Vagina (tissue), 2 donors: ENCODE measurements around the gene RPL3.

ENCODE experiments used
- POLR2A ChIP-seq, 2 donors: fragments of 450-650 bp; IDR thresholded peaks; one replicate each; pipeline ENCODE4 v1.6.1; 2017; ENCODE audit warnings: antibody characterized with exemption in 2 of 2, mild to moderate bottlenecking in 2 of 2, moderate library complexity in 2 of 2
- TF ChIP-seq, protein P1 (sequence below), 3 experiments: fragments of 450-650 bp in 2 of 3; fragments of 200-600 bp in 1 of 3; sonication (generic) in 1 of 3; IDR thresholded peaks; one replicate each; pipeline ENCODE4 v1.5.1; 2017 to 2019; ENCODE audit warnings: antibody characterized with exemption in 3 of 3, mild to moderate bottlenecking in 2 of 3, moderate library complexity in 2 of 3

DNA sequence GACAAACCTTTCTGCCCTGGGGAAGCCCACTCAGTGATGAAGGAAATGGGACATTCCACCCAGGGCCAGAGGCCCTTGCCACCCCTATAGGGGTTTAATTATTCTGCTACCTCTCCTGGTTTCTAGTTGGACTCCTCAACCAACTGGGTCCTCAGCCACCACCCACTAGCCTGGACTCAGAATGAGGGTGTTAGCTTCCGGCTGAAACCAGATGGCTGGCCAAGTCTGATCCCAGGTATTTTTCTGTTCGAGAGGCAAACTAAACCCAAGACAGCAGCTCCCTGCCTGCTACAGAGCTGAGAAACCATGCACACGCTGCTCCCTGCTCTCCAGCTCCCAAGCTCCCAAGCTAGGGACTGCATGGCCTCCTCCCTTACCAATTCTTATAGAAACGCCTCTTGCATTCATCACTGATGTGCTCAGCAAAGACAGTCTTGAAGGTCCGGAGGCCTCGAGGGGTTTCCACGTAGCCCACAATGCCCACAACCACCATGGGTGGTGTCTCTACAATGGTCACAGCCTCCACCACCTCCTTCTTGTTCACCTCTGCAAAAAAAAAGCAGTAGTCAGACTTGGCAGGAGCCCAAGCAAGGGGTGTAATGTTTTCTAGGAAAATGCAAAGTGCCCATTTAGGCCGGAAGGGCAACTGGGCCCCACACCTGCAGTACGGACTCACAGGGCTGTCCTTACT lies 2.2 kb downstream of the RPL3 start:
- no peak for TF ChIP-seq POLR2A (IDR thresholded peaks at IDR 0.05)
- TF ChIP-seq, protein P1, sequence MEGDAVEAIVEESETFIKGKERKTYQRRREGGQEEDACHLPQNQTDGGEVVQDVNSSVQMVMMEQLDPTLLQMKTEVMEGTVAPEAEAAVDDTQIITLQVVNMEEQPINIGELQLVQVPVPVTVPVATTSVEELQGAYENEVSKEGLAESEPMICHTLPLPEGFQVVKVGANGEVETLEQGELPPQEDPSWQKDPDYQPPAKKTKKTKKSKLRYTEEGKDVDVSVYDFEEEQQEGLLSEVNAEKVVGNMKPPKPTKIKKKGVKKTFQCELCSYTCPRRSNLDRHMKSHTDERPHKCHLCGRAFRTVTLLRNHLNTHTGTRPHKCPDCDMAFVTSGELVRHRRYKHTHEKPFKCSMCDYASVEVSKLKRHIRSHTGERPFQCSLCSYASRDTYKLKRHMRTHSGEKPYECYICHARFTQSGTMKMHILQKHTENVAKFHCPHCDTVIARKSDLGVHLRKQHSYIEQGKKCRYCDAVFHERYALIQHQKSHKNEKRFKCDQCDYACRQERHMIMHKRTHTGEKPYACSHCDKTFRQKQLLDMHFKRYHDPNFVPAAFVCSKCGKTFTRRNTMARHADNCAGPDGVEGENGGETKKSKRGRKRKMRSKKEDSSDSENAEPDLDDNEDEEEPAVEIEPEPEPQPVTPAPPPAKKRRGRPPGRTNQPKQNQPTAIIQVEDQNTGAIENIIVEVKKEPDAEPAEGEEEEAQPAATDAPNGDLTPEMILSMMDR (IDR thresholded peaks at IDR 0.05), result no peak
